Ramos (cell line): ENCODE results near the gene UBAP2L.
"Not testable (repeated sequence)": the region's sequence is repeated elsewhere in the genome, so short reads cannot be mapped to it uniquely, and the experiment has no call there.

Experiments used
- in situ Hi-C: fragments of 300-500 bp; cut with MboI; formaldehyde crosslinking; loops from one replicate; pipeline ENCODE4 v1.14.3; 2022; ENCODE audit warnings: low sequenced_read_pairs; ENCODE audit not compliant: unreplicated experiment

The UBAP2L gene

DNA sequence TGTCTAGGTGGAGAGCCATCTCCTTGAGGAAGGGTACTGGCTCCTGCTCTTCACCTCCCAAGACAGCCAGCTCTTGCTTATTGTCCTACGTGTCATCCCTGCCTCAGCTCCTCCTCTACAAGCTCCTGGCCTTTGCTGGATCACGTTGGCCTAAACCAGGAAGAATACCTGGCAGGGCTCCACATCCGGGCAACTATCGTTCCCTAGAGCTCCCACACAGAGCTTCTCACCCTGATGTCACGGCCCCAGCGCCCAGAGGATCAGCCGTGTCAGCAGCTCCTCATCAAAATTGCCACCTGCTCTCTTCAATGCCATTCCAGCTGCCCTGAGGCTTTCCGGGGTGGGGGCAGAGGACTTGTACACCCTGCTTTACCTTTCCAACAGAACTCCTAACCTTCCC lies 26.9 kb upstream of the UBAP2L start:
- in situ Hi-C loops, result loop anchor here (5.0 kb wide), 1 partner anchor 78 kb away; the partner anchor contains the start of gene HAX1

DNA sequence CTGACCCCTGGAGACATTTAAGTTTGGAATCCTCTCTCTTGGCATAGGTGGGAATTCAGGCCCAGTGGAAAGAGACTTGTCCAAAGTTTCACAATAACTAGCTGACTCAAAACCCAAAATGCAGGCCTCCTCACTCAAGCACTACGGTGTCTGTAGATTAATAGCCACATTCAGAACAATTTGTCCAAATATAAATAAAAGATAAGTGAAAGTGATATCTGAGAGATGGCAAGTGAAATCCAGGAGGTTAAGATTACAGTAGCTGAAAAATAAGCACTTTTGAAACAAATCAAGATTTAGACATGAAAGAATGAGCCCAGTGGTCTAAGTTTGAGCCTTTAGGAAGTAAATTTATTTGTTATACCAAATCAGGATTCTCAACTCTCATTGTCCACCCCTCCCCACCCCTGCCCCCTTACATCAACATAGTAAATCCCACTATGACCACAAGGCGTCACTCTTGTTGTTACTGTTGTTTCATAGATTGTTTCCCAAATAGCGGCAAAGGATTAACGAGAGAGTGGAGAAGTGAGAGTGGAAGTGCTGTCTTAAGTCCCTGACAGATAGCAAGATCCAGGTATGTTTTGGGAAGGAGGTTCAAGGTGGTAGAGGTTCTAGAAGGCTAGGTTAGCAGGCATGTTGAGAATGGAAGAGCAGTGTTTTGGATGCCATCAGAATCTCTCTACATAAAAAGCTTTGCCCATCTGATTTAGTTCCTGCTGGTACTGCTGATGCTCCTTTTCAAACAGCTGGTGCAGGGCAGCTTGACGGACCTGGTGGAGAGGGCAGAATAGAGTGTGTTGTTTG lies 21.8 kb upstream of the UBAP2L start:
- in situ Hi-C loops, result no loop called here

DNA sequence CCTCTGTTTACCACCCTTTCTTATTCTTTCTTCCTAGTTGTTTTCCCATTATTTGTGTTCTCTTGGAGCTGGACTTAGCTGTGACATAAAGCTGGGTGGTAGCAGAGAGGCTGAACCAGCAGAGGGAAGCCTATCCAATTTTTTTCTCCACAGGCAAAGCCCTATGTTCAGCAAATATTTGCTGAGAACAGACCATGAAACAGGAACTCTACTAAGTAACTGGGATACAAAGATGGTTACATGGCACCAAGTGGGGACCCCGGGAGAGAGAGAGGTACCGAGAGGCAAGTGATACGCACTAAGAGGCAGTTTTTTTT lies 21.2 kb upstream of the UBAP2L start:
- in situ Hi-C loops, result no loop called here

DNA sequence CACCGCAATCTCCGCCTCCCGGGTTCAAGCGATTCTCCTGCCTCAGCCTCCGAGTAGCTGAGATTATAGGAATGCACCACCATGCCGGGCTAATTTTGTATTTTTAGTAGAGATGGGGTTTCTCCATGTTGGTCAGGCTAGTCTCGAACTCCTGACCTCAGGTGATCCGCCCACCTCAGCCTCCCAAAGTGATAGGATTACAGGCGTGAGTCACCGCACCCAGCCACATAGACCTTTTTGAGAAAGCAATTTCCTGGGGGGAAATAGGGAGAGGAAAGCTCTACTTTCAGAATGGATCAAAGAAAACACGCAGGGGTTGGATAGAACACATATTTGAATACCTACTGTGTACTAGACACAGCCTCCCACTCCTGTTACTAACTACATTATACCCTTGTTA lies 15.0 kb upstream of the UBAP2L start:
- in situ Hi-C loops, result not testable (repeated sequence)

DNA sequence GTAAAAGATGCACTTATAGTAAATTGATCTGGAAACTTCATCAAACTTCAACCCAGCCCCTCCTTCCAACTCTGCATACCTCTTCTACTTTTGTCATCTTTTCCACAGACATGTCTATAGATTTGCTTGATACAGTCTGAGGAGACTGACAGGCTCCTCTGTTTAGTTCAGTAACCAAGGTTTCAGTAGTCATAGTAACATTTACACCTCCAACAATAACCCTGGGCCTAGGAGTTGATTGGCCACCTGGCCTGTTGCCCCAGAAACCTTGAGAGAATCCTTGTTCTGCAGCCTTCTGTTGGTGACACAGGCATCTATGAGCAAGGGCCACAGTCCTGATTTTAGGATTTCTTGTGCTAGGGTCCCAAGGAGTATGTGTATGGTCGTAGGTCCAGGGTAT lies 14.6 kb upstream of the UBAP2L start, which contains the start of gene CFAP141:
Gene CFAP141 (minus strand): TSS at position 138 of the 400 bp plus-strand sequence. CDS start 26 bp downstream, at position 112.
- in situ Hi-C loops, result no loop called here

DNA sequence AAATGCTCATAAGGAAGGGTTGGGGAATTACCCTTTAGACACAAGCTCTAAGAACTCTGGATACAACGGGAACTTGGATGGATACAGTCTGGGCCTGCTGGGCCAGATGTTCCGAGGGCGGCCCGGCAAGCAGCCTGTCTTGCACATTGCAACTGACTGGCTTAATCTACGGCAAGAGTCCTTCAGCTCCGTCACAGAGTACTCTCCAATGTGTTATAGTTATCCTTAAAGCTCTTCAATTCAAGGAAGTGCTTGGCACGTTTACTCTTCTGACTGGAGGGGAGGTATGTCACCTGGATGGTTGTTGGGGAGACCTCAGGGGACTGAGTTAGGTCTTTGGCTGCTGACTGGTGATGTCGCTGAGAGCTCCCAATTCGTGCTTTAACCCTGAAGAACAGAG lies 13.5 kb upstream of the UBAP2L start:
- in situ Hi-C loops, result no loop called here

GRCh38 chr1:154208677-154209388 lies 11.9 kb upstream of the UBAP2L start:
- in situ Hi-C loops, result no loop called here

GRCh38 chr1:154212083-154212482 lies 8.7 kb upstream of the UBAP2L start:
- in situ Hi-C loops, result no loop called here

DNA sequence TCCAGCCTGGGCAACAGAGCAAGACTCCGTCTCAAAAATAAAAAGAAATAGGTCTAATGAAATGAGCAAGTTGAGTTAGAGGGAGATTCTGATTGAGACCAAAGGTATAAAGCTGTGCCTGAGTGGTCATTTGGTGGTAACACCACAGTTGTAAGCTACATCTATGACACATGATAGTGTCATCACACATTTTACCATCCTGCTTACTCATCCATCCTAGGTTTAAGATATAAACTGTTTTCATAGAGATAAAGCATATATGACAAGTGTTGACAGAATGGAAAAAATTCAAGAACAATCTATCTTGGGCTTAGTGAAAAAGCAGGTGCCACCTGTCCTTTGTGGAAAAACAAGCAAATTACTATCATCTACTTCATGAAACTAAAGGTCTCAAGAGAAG lies 7.5 kb upstream of the UBAP2L start:
- in situ Hi-C loops, result no loop called here

DNA sequence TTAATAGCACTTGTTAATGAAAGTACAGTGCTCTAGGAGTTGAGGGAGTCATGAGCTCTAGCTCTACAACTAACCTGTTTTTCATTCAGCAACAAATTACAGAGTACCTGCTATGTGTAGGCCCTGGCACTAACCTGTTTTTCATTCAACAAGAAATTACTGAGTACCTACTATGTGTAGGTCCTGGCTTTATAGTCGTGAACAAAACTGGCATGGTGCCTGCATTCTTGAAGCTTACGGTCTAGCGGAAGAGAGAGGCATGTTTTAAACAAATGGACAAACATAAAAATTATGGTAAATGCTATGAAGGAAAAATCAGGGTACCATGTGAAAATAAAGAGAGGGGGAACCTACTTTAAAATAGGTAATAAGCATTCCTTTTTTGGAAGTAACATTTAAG lies 2.2 kb upstream of the UBAP2L start:
- in situ Hi-C loops, result no loop called here

GRCh38 chr1:154219541-154219940 lies 1.2 kb upstream of the UBAP2L start:
- in situ Hi-C loops, result no loop called here

DNA sequence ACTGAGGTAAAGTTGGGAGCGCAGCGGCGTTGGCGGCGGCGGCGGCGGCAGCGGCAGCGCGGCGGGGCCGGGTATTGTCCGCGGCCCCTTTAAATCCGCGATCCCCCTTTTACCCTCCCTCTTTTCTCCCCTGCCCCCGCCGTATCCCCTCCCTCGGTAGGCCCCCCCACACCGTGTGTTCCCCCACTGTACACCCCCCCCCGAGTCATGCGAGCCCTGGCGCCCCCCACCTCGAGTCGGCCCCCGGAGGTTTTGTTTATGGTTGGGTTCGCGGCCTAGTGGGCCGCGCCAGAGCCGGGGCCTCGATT lies 169 bp downstream of the UBAP2L start:
- in situ Hi-C loops, result no loop called here

DNA sequence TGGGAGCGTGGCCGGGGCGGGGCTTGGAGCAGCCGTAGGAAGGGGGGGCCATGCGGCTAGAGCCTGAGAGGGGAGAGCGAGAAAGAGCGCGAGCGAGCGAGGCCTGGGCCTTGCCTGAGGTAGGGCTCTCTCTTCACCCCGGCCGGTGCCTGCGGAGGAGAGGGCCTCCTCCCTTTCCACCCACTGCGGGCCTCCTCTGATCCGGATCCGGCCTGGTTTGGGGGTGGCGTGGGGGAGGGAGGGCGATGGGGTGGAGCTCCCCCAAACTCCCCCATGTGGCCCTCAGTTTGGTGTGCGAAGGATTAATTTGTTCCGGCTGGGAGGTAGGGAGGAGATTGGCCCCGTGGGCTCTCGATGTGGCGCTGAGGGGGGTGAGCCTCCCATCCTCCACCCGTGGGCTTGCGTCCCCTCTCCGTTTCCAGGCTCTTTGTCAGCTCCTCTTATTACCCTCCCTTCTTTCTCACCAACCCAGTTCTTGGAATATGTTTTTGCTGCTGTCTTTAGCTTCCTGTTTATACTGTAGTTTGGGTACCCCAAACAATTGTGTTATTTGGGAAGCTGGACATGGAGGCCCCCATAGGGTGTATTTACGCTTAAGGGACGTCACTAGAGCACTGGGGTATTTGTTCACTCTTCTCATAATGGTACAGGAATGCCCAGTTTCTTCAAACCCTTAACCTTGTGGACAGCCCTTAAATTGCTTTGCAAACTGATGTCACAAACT lies 685 bp downstream of the UBAP2L start:
- in situ Hi-C loops, result no loop called here

- in situ Hi-C loops, result no loop called here
Observed at GRCh38 chr1:154222518-154222917, 1.8 kb downstream of the UBAP2L start.

GRCh38 chr1:154222918-154223317 lies 2.2 kb downstream of the UBAP2L start:
- in situ Hi-C loops, result no loop called here

GRCh38 chr1:154223621-154224020 lies 2.9 kb downstream of the UBAP2L start:
- in situ Hi-C loops, result no loop called here

GRCh38 chr1:154225370-154225769 lies 4.6 kb downstream of the UBAP2L start:
- in situ Hi-C loops, result no loop called here

DNA sequence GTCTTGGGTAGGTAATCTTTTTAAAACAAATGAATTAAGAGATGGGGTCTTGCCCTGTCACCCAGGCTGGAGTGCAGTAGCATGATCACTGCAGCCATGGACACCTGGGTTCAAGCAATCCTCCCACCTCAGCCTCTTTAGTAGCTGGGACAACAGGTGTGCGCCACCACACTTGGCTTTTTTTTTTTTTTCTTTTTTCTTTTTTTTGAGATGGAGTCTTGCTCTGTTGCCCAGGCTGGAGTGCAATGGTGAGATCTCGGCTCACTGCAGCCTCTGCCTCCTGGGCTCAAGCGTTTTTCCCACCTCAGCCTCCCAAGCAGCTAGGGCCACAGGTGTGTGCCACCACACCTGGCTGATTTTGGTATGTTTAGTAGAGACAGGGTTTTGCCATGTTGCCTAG lies 10.4 kb downstream of the UBAP2L start:
- in situ Hi-C loops, result not testable (repeated sequence)

DNA sequence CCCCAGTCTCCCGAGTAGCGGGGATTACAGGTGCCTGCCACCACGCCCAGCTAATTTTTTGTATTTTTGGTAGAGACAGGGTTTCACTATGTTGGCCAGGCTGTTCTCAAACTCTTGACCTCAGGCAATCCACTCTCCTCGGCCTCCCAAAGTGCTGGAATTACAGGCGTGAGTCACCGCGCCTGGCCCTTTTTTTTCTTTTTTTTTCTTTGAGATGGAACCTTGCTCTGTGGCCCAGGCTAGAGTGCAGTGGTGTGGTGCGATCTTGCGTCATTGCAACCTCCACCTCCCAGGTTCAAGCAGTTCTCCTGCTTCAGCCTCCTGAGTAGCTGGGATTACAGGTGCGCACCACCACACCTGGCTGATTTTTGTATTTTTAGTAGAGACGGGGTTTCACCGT lies 12.4 kb downstream of the UBAP2L start:
- in situ Hi-C loops, result not testable (repeated sequence)

DNA sequence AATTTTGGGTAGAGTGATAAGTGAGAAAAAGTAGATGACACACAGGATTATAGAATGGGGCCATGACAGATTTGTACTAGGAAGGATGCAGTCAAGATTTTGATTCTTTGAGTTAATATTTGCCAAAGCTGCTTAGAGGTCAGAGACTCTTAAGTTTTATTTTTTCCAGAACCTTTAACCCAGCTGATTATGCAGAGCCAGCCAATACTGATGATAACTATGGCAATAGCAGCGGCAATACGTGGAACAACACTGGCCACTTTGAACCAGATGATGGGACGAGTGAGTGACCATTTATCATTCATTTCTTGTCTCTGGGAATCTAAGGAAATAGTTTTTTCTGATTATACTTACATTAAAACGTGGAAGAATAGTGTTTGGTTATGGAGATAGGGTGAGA lies 16.1 kb downstream of the UBAP2L start:
- in situ Hi-C loops, result no loop called here

GRCh38 chr1:154237435-154237834 lies 16.7 kb downstream of the UBAP2L start:
- in situ Hi-C loops, result no loop called here
